Measurements from ENCODE around the gene ZBP1. TPM values are rescaled to one million over a fixed set of nuclear protein-coding genes. Genes with fewer than 3 reads are reported as not detected.

The ZBP1 gene
- polyA plus RNA-seq, 3 donors: 0.08 to 0.11 TPM; not detected in 1

DNA sequence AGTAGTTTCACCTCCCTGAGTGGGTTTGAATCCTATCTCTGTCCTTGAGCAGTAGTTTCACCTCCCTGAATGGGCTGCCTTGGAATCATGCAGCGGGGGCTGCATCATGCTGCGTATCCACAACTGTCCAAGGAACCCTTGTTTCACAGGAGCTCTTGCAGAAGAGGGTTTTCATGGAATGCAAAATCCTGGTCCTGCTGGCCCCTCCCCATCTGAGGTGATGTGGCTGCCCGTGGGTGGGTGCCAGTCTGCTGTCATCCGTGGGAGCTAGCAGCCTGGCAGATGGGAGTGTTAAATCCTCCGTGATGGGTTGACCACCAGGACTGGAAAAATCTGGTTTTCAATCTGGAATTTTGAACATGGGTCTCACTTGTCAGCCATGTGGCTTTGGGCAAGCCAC is 21.7 kb downstream of the ZBP1 start:
- DNase-seq: no peak

DNA sequence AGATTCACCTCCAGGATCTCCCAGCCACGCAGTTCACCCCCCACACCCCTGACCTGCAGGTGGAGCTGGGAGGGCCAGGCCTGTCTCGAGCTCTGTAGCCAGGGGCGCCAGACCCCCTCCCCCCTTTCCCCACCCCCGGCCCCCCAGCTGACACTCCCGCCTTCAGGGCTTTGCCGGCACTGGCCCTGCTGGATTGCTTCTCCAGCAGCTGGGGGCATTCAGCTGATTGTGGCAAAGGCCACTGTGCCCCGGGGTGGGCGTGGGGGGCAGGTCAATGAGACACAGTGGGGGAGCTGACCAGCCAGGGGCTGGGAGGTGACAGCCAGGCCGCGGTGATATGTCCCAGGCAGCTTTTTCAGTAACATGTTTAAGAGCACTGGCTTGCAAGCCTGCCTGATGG is 22.2 kb downstream of the ZBP1 start:
- no peak for DNase-seq

GRCh38 chr20:57596998-57597939 is 23.0 kb downstream of the ZBP1 start:
- no peak for DNase-seq

- no peak for DNase-seq
Measured at GRCh38 chr20:57596358-57596757, 23.9 kb downstream of the ZBP1 start.

- no peak for DNase-seq
Measured at GRCh38 chr20:57595041-57596030, 24.9 kb downstream of the ZBP1 start.

DNA sequence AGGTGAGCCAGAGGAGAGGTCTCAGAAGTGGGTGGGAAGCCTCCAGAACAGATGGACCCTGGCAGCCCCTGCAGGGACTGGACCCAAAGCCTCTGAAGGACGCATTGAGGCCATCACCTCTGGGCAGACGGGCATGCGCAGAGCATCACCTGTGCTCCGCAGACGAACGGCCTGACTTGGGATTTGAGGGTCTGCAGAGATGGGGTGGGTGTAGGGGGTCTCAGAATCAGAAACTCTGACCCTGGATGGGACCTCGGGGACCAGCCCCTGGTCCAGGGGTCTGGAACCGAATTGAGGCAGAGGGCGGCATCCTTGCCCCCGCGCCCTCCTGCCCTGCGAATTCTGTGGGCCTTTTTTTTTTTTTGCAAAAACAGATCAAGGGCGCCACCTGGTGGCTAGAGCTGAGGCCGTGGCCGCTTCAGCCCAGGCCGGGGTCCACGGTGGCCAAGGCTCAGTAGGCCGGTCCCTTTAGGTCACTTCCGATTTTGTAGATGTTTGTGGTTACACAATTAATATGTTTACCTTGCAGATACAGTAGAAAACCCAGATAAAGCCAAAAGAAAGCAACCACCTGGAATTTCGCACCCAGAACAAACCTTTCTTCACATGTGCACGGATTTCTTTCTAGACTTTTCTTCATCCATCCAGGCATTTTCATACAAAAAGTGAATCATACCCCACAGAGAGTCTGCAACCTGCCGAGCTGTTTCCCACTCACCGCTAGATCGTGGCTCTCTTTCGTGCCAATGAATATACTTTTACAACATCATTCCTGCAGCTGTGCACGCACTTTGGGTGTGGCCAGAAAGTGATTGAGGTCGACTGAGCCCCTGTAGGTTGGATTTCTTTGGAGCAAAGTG is 25.9 kb downstream of the ZBP1 start:
- no peak for DNase-seq

DNA sequence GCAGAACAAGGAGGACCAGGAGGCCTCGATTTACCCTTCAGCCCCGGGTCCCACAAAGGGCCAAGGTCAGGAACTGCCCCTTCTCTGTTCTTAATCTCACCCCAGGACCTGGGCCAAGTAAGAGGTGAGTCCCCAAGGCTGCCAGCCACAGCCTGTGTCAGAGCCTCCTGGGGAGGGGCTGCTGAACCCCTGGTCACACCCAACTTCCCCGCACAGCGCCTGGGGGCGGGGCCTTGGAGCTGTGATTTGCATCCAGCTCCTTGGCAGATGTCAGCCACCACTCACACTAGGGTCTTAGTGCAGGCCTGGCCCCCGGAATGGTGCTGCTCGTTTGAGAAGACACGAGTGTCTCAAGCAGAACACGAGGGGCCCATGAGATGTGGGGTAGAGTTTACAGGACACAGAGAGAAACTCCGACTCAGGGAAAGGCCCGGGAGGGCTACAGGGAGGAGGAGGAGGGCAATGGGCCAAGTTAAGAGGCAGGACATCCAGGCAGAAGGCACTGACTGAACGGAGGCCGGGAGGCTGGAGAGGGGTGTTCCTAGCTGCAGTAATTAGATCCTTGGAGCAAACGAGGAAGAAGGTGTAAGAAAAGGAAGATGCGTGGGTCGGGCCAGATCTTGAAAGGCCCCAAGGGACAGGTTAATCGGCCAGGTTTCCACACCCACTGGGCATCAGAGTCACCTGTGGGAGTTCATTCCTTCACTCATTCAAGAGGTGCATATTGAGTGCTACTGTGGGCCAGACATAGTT is 26.9 kb downstream of the ZBP1 start:
- no peak for DNase-seq

- DNase-seq: no peak
Measured at GRCh38 chr20:57592263-57593092, 27.7 kb downstream of the ZBP1 start.

DNA sequence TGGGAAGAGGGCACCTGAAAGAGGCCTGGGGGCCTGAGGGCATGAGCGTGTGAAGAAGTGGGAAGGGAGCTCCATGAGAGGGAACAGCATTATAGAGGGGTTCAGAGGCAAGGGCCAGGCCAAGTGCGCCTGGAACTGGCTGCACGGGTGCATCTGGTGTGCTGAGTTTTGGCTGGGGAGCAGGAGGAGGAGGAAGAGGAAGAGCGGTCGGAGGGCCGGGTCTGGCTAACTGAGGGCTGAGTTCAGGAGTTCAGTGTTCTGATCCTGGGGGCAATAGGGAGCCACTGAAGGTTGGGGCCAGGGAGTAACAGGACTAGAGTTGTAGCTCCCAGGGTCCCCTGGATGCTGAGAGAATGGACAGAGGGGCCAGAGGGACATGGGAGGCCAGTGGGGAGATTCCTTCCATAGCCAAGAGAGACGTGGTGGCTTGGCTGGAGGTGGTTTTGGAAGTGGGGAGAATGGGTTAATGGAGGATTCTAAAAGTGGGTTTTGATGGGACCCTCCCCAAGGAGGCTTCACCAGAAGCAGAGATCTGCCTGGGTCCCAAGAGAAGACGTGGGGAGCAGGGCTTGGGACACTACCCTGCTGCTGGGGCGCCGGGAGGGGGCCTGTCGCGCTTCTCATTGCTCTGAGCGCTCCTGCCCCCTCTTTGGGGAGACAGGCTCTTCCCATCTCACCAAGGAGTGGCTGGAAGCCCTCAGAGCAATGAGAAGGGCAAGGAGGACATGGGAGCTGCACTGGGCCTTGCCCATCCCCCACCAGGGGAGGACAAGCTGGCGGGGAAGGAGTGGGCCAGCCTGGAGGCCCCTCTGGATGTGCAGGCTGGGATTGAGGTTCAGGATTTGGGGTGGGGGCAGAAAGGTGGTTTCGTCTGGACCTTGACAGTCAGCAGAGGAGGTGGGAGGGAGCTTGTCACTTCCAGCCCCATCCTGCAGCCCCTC is 28.7 kb downstream of the ZBP1 start:
- DNase-seq: no peak

GRCh38 chr20:57590485-57591288 is 29.5 kb downstream of the ZBP1 start:
- no peak for DNase-seq

DNA sequence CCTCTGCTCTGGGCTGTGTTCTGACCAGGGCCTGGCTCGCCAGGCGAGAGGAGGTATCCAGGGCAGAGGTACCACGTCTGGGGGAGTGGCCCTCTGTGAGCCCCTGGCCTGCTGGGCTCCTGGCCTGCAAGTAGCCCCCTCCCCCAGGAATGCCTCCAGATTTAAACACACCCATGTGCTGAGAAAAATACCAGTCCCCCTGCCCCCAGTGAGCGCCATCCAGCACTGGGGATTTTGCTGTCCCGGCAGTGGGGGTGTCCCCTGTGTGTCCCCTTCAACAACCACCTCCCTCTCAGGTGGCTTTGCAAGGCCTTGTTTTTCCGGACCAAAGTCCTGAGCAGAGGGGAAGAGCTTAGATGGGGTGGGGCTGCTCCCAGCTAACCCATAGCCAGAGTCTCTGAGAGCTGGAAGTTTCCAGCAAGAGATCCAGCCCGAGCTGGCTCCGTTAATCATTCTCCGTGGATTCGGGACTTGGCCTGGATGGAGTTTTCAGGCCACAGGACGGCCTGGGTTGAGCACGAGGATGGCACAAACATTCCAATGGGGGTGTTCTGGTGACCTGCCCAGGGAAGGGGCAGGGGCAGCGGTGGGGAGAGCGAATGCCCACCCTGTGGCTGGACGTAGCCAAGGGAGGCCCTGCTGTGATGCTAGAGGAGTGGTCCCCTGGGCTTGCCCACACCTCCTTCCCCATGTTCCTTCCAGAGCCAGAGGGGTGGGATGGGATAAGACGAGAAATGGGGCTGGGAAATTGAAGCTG is 30.3 kb downstream of the ZBP1 start:
- DNase-seq: no peak

GRCh38 chr20:57589123-57589727 is 31.0 kb downstream of the ZBP1 start:
- no peak for DNase-seq

DNA sequence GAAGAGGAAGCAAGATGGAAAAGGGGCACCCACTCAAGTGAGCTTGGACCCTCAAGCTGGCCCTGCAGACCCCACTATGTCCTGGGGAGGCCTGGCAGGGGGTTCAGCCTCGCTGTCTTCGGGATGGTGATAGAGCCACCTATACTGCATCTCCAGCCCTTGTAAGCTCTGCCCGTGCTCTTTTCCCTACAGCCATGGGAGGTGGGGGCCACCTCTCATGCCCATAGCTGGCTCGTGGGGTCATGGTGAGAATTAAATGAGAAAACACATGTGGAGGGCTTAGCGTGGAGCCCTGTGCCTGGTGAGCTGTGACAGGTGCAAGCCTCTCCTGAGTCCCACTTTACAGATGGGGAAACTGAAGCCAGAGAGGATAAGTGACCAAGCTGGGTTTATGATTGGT is 31.6 kb downstream of the ZBP1 start:
- no peak for DNase-seq

DNA sequence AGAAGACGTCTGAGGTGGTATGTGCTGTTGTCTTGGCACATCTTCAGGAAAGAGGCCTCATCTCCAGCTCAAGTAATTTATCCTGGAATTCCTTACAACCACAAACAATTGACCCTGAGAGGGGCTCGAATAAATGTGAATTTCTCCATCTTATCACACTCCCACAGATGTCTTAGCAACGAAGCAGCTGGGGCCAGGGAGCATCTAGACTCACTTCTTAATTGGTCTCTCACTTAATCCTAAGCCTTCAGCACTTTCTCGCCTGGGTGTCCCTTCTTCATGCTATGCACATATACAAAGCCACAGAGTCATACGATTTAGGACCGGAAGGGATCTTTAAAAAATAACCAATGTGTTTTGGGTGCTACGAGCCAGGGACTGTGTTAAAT is 32.2 kb downstream of the ZBP1 start:
- no peak for DNase-seq

- no peak for DNase-seq
Measured at GRCh38 chr20:57587278-57587988, 32.8 kb downstream of the ZBP1 start.

DNA sequence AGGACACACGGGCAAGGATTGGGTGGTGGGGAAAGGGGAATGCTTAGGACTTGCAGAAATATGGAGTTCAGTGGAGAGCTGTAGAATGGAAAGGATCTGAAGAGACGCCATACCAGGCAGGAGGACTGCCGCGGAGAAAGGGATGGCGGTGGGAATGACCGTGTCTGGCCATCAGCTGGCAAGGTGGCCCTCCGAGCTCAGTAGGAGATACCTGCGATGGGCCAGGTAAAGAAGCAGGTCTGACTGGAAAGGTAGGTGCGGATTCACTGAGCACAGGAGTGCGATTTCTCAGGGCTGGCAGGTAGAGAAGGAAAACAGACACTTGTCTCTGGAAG is 33.3 kb downstream of the ZBP1 start:
- DNase-seq: no peak

Measured in renal pelvis (tissue), 4 donors.